Activated T-helper 1 cell treated with anti-CD3 and anti-CD28 coated beads, Interleukin-12 subunit alpha, Interleukin-12 subunit beta, Interleukin-2, Interleukin-4 antibody, amounts not matched to agents 30 ng/mL and 10 ng/mL and 1 ng/mL, durations not matched to agents 14 hours and 24 hours and 36 hours (primary cell): ENCODE measurements around the gene IMMP2L. TPM values are rescaled to one million over a fixed set of nuclear protein-coding genes. Genes with fewer than 3 reads are reported as not detected.

ENCODE experiments used
- DNase-seq: peaks from one replicate; pipeline ENCODE4 v3.0.0; 2021; ENCODE audit warnings: low spot score
- H3K27ac Mint-ChIP-seq: one replicate; pipeline ENCODE4 v1.8.0; 2021; ENCODE audit warnings: mild to moderate bottlenecking, mixed read lengths
- H3K27me3 Mint-ChIP-seq: one replicate; pipeline ENCODE4 v1.8.0; 2022; ENCODE audit warnings: mild to moderate bottlenecking, moderate library complexity, mixed read lengths; ENCODE audit not compliant: insufficient read depth
- H3K36me3 Mint-ChIP-seq: one replicate; pipeline ENCODE4 v1.8.0; 2021; ENCODE audit warnings: low read depth, mixed read lengths
- H3K4me1 Mint-ChIP-seq: one replicate; pipeline ENCODE4 v1.8.0; 2021; ENCODE audit warnings: low read depth, mixed read lengths
- H3K4me3 Mint-ChIP-seq: one replicate; pipeline ENCODE4 v1.8.0; 2021; ENCODE audit warnings: mild to moderate bottlenecking, moderate library complexity, mixed read lengths
- H3K9me3 Mint-ChIP-seq: one replicate; pipeline ENCODE4 v1.8.0; 2021; ENCODE audit warnings: mixed read lengths
- intact Hi-C: fragments of 100-400 bp; cut with micrococcal nuclease; formaldehyde crosslinking; loops from one replicate; pipeline ENCODE4 v1.15.1; 2024
- total RNA-seq: library from RNA; stranded (reverse); gene quantifications from 2 replicates; pipeline ENCODE4 v1.2.3, GENCODE V29; 2022

The IMMP2L gene
- total RNA-seq, 1 donor from 2014 or later = 11.3 TPM

- H3K4me3 Mint-ChIP-seq = no peak overlapping the region
- intact Hi-C loops = no loop called here
- DNase-seq = no peak
- H3K4me1 Mint-ChIP-seq = no peaks in the 10 kb centered on the region
- H3K27ac Mint-ChIP-seq = no peak overlapping the region
- H3K9me3 Mint-ChIP-seq = no peaks in the 10 kb centered on the region
- H3K36me3 Mint-ChIP-seq = no peaks in the 10 kb centered on the region
- peaks cover 3% of the 10 kb centered on the region for H3K27me3 Mint-ChIP-seq
Measured at GRCh38 chr7:110786328-110786965, 775.8 kb downstream of the IMMP2L start.

GRCh38 chr7:110784749-110785148 lies 777.5 kb downstream of the IMMP2L start:
- Mint-ChIP-seq H3K9me3 (no peaks in the 10 kb centered on the region), H3K4me1 (no peaks in the 10 kb centered on the region), H3K36me3 (no peaks in the 10 kb centered on the region), H3K27me3 (peaks cover 3% of the 10 kb centered on the region), H3K4me3 (no peak overlapping the region), H3K27ac (no peak overlapping the region)
- intact Hi-C loops = no loop called here
- no peak for DNase-seq

DNA sequence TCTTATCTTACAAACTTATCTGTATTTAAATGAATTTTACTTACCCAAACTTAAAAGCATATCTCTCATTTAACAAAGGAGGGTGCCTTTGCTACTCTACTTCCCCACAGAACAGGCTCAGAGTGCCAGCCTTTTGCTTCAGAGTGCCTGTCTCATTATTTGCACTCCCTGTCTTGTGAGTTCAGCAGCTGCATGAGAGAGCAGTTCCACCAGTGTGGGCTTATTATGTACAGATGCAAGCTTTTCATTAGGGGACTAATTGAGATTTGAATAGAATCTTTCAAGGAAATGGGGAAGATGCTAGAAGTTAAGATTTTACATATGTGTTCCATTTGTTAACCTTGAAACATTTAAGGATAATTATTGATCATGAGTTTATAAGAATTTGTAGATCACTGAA lies 781.6 kb downstream of the IMMP2L start:
- no peak for DNase-seq
- H3K27me3 Mint-ChIP-seq = peaks cover 3% of the 10 kb centered on the region
- H3K27ac Mint-ChIP-seq = peak overlapping the region; percentile 55
- intact Hi-C loops = no loop called here
- H3K4me1 Mint-ChIP-seq = peaks cover 6% of the 10 kb centered on the region
- H3K36me3 Mint-ChIP-seq = no peaks in the 10 kb centered on the region
- H3K4me3 Mint-ChIP-seq = no peak overlapping the region
- H3K9me3 Mint-ChIP-seq = no peaks in the 10 kb centered on the region

DNA sequence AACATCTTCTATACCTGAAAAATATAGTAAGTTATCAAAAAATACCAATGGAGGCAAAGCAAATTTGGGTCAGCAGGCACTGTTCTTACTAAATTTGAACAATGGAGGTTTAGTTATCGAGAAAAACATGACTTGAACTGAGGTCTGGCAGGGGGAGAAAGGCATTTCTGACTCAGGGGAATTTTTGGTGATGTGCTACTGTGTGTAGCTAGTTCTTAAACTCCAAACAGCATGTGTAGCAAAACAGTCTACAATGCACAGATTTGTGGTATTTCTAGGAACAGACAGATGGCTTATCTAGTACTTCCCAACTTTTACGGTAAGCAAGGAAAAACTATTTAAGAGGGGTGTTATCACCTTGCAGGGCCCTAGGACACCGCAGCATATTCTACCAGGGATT lies 783.0 kb downstream of the IMMP2L start:
- Mint-ChIP-seq H3K4me3 (no peak overlapping the region), H3K9me3 (no peaks in the 10 kb centered on the region), H3K4me1 (peaks cover 6% of the 10 kb centered on the region), H3K36me3 (no peaks in the 10 kb centered on the region), H3K27me3 (no peaks in the 10 kb centered on the region), H3K27ac (no peak overlapping the region)
- intact Hi-C loops = no loop called here
- no peak for DNase-seq

- Mint-ChIP-seq H3K9me3 (peaks cover 3% of the 10 kb centered on the region), H3K4me1 (peaks cover 6% of the 10 kb centered on the region), H3K36me3 (no peaks in the 10 kb centered on the region), H3K27ac (no peak overlapping the region), H3K4me3 (no peak overlapping the region), H3K27me3 (no peaks in the 10 kb centered on the region)
- intact Hi-C loops = no loop called here
- no peak for DNase-seq
Measured at GRCh38 chr7:110775046-110775445, 787.2 kb downstream of the IMMP2L start.

GRCh38 chr7:110774071-110774470 lies 788.2 kb downstream of the IMMP2L start:
- no peaks in the 10 kb centered on the region for H3K27me3 Mint-ChIP-seq
- DNase-seq = no peak
- peaks cover 3% of the 10 kb centered on the region for H3K9me3 Mint-ChIP-seq
- H3K4me3 Mint-ChIP-seq = no peak overlapping the region
- H3K27ac Mint-ChIP-seq = no peak overlapping the region
- H3K4me1 Mint-ChIP-seq = peaks cover 6% of the 10 kb centered on the region
- H3K36me3 Mint-ChIP-seq = no peaks in the 10 kb centered on the region
- intact Hi-C loops = no loop called here

DNA sequence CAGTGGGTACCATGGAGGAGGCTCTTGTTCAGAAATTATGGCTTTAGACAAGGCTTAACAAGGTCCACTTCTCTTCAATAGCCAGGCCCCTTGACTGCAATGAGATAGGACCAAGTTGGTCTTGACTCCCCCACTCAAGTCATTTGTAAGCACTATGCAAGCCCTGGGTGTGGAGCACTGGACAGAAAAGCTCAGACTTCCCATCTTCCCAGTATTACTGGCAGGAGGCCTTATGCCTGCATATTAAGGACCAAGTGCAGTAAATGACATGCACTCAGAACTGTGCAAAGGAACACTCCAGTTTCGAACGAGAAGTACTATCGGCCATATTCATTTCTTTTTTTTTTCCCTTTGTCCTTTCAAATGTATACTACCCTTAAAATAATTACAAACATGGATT lies 789.7 kb downstream of the IMMP2L start:
- Mint-ChIP-seq H3K4me3 (no peak overlapping the region), H3K27ac (no peak overlapping the region), H3K27me3 (no peaks in the 10 kb centered on the region), H3K9me3 (peaks cover 3% of the 10 kb centered on the region), H3K36me3 (no peaks in the 10 kb centered on the region), H3K4me1 (peaks cover 6% of the 10 kb centered on the region)
- intact Hi-C loops = no loop called here
- no peak for DNase-seq

DNA sequence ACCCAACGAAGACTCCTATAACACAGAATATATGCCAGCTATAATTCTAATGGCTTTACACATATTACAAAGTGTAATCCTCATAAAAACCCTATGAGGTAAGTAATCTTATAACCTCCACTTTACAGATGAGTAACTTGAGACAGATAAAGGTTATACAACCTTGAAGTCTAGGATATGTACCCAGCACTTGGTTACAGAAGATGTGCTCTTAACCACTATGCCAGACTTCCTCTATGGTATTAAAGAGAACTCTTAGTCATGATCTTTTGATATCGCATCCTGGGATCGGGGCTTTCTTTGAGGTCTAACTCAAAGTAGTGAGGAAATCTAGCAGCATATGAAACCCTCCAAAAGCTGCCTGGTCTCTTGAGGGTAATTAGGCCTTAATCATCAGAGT lies 790.6 kb downstream of the IMMP2L start:
- no peak overlapping the region for H3K4me3 Mint-ChIP-seq
- H3K27me3 Mint-ChIP-seq = no peaks in the 10 kb centered on the region
- intact Hi-C loops = no loop called here
- H3K4me1 Mint-ChIP-seq = peaks cover 2% of the 10 kb centered on the region
- no peak overlapping the region for H3K27ac Mint-ChIP-seq
- no peaks in the 10 kb centered on the region for H3K36me3 Mint-ChIP-seq
- no peak for DNase-seq
- H3K9me3 Mint-ChIP-seq = peaks cover 3% of the 10 kb centered on the region

DNA sequence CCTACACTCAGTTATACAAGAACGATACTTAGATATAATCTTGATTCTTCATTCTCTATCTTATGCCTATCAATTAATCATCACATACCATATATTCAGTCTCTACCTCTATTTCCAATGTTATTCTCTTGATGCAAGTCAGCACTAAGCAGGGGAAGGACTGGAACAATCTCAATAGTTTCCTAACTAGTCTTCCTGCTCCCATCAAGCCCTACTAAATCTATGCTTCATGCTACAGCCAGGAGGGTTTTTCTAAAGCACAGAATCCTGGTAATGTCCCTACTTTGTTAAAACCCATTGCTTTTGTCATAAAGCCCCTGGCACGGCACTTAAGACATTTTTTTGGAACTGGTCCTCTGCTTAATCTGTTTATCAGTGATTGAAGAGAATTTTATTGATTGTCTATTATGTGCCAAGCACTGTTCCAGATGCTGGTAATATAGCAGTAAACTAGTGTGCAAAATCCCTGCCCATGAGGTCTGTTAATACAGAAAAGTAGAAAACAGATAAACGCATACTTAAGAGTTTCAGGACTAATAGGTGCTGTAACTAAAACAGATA lies 794.7 kb downstream of the IMMP2L start:
- no peak for DNase-seq
- Mint-ChIP-seq H3K36me3 (no peaks in the 10 kb centered on the region), H3K4me3 (no peak overlapping the region), H3K27ac (no peak overlapping the region), H3K4me1 (no peaks in the 10 kb centered on the region), H3K27me3 (no peaks in the 10 kb centered on the region), H3K9me3 (peaks cover 3% of the 10 kb centered on the region)
- intact Hi-C loops = no loop called here

DNA sequence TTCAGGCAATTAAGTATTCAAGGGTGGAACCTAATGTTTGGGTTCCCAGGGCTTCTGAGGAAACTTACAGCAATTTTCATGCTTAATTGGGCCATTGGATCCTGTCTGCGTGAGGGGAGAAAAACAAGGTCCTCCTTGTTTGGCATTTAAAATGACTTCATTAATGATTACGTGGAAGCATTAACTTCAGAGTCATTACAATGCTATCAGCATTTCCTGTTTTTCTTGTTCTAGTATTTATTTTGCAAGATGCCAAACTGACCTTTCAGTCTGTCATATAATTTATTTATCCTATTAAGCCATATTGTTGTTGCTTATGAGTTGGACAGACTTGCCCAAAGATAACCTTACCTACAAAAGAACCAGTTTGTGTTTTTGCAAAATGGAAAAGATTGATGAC lies 795.4 kb downstream of the IMMP2L start:
- Mint-ChIP-seq H3K36me3 (no peaks in the 10 kb centered on the region), H3K27me3 (no peaks in the 10 kb centered on the region), H3K27ac (no peak overlapping the region), H3K9me3 (peaks cover 3% of the 10 kb centered on the region), H3K4me3 (no peak overlapping the region), H3K4me1 (no peaks in the 10 kb centered on the region)
- no peak for DNase-seq
- intact Hi-C loops = no loop called here

- intact Hi-C loops = no loop called here
- no peak overlapping the region for H3K27ac Mint-ChIP-seq
- no peak overlapping the region for H3K4me3 Mint-ChIP-seq
- no peaks in the 10 kb centered on the region for H3K9me3 Mint-ChIP-seq
- no peak for DNase-seq
- no peaks in the 10 kb centered on the region for H3K36me3 Mint-ChIP-seq
- H3K27me3 Mint-ChIP-seq = no peaks in the 10 kb centered on the region
- H3K4me1 Mint-ChIP-seq = no peaks in the 10 kb centered on the region
Measured at GRCh38 chr7:110764852-110765251, 797.4 kb downstream of the IMMP2L start.

DNA sequence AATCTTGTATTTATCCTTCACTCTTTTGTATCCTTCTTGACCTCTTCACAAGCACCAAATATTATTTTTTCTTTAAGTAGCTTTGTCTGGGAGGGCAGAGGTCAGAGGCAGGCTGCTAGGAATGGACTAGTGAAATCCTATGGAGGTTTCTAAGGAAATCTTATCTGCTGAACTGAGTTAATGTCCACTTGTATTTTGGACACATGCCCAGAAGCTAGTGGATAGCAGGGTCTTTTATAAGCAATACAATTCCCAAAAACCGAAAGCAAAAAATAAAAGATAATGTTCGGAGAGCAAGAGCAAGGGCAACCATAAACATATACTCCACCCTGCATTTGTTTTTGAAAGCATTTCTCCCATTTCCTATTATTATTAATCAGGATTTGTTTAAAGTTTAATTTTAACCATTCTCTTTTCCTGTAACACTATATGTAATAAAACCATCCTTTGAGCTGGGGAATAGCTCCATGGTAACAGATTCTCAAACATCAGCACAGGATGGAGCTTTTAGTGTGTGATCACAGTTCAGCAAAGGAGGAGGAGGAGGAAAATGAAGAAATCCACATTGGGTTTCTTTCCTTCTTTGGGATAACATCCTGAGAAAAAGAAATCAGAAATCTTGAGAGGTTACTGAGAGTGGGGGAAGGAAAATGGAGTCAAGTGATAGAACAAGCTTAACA lies 799.6 kb downstream of the IMMP2L start:
- Mint-ChIP-seq H3K4me3 (no peak overlapping the region), H3K9me3 (no peaks in the 10 kb centered on the region), H3K36me3 (no peaks in the 10 kb centered on the region), H3K27ac (no peak overlapping the region), H3K4me1 (no peaks in the 10 kb centered on the region), H3K27me3 (no peaks in the 10 kb centered on the region)
- intact Hi-C loops = no loop called here
- no peak for DNase-seq

DNA sequence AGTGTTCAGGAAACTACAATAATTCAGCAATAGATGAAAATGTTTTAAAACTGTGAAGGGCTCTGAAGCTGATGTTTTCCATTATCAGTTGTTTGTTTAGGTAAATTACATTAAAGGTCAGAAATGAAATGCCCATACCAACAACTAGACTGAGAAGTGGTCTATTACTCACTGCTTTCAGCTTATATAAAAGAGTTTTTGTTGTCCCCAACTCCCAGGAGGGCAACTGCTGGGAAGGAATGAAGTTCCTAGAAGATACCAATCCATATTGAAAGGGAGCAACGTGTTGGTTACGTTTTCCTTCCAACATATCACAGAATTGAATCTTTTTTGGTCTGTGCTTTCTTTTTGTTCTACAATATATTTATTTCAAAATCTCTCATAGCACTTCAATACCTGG lies 802.0 kb downstream of the IMMP2L start:
- no peaks in the 10 kb centered on the region for H3K9me3 Mint-ChIP-seq
- no peak overlapping the region for H3K27ac Mint-ChIP-seq

More for the DNA sequence above, 802.0 kb downstream of the IMMP2L start:
- no peaks in the 10 kb centered on the region for H3K36me3 Mint-ChIP-seq
- no peaks in the 10 kb centered on the region for H3K4me1 Mint-ChIP-seq
- DNase-seq = no peak
- H3K27me3 Mint-ChIP-seq = no peaks in the 10 kb centered on the region
- H3K4me3 Mint-ChIP-seq = no peak overlapping the region
- intact Hi-C loops = no loop called here
